Activated CD4-positive, alpha-beta T cell treated with anti-CD3 and anti-CD28 coated beads, Interleukin-2, amount 10 ng/mL, durations not matched to agents 24 days and 14 days (primary cell): ENCODE measurements around the gene LEMD3. TPM values are rescaled to one million over a fixed set of nuclear protein-coding genes. Genes with fewer than 3 reads are reported as not detected.
A peak's percentile ranks its signal among the peaks of the same experiment; 100 is the strongest.

Experiments used
- DNase-seq: peaks from one replicate; pipeline ENCODE4 v3.0.0; 2022
- H3K27ac Mint-ChIP-seq: one replicate; pipeline ENCODE4 v1.8.0; 2022; ENCODE audit warnings: mild to moderate bottlenecking, mixed read lengths
- H3K27me3 Mint-ChIP-seq: one replicate; pipeline ENCODE4 v1.8.0; 2022; ENCODE audit warnings: mixed read lengths
- H3K36me3 Mint-ChIP-seq: one replicate; pipeline ENCODE4 v1.8.0; 2022; ENCODE audit warnings: low read depth, mild to moderate bottlenecking, mixed read lengths
- H3K4me1 Mint-ChIP-seq: one replicate; pipeline ENCODE4 v1.8.0; 2021; ENCODE audit warnings: mixed read lengths
- H3K4me3 Mint-ChIP-seq: one replicate; pipeline ENCODE4 v1.8.0; 2022; ENCODE audit warnings: mild to moderate bottlenecking, moderate library complexity, mixed read lengths
- H3K9me3 Mint-ChIP-seq: one replicate; pipeline ENCODE4 v1.8.0; 2021; ENCODE audit warnings: mixed read lengths
- intact Hi-C: fragments of 100-400 bp; cut with micrococcal nuclease; formaldehyde crosslinking; loops from one replicate; pipeline ENCODE4 v1.15.1; 2023
- total RNA-seq: library from RNA; stranded (reverse); gene quantifications from 2 replicates; pipeline ENCODE4 v1.2.3, GENCODE V29; 2022

Gene LEMD3
- total RNA-seq, 1 donor from 2014 or later: 30.0 TPM

- intact Hi-C loops: no loop called here
- H3K9me3 Mint-ChIP-seq: no peaks in the 10 kb centered on the region
- no peak for DNase-seq
Observed at GRCh38 chr12:65182012-65182739, 12.8 kb downstream of the LEMD3 start.

DNA sequence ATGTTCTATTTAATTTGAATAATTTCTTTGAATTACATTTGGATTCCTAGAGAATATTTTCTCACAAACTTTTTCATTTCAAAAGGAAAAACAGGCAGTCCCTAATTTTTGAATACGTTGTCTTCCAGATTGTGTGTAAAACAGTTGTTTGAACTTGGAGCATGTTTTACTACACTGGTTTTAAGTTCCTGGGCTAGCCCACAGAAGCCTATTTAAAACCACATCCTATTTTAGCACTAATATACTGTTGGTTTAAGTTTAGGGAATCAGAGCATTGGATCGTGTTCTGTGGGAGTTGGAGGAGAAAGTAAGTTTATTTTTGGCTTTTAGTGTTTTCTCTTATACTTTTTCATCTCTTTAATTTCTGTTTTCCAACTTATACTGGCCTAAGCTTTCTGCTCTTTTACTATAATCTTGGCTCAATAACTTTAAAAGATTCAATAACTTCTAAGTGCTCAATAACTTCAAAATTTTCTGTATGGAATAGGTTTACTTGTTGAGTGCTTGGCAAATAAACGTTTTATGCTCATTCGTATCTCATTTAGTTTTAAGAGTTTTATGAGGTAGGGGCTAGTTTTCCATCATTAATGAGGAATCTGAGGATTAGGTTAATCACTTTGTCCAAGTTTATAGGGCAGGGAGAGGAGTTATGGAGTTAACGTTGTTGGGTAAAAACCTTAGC is 14.9 kb downstream of the LEMD3 start:
- H3K9me3 Mint-ChIP-seq: no peaks in the 10 kb centered on the region
- H3K27me3 Mint-ChIP-seq: no peaks in the 10 kb centered on the region
- no peak overlapping the region for H3K27ac Mint-ChIP-seq
- no peak overlapping the region for H3K4me3 Mint-ChIP-seq
- intact Hi-C loops: loop anchor here (2.0 kb wide), 1 partner anchor 14 kb away; no protein-coding TSS in a partner anchor
- no peak for DNase-seq
- peaks cover 47% of the 10 kb centered on the region for H3K4me1 Mint-ChIP-seq
- peaks cover 35% of the 10 kb centered on the region for H3K36me3 Mint-ChIP-seq

More at GRCh38 chr12:65182012-65182739, 12.8 kb downstream of the LEMD3 start:
- no peaks in the 10 kb centered on the region for H3K27me3 Mint-ChIP-seq
- H3K4me3 Mint-ChIP-seq: no peak overlapping the region
- peaks cover 31% of the 10 kb centered on the region for H3K36me3 Mint-ChIP-seq
- peaks cover 37% of the 10 kb centered on the region for H3K4me1 Mint-ChIP-seq
- H3K27ac Mint-ChIP-seq: no peak overlapping the region

- peaks cover 35% of the 10 kb centered on the region for H3K36me3 Mint-ChIP-seq
- peaks cover 48% of the 10 kb centered on the region for H3K4me1 Mint-ChIP-seq
- no peaks in the 10 kb centered on the region for H3K27me3 Mint-ChIP-seq
- intact Hi-C loops: loop anchor here (2.0 to 5.0 kb wide), 2 partner anchors 14 to 42 kb away; no protein-coding TSS in a partner anchor
- H3K9me3 Mint-ChIP-seq: no peaks in the 10 kb centered on the region
- no peak for DNase-seq
- no peak overlapping the region for H3K4me3 Mint-ChIP-seq
- H3K27ac Mint-ChIP-seq: no peak overlapping the region
Observed at GRCh38 chr12:65184858-65185229, 15.5 kb downstream of the LEMD3 start.

- H3K36me3 Mint-ChIP-seq: peaks cover 35% of the 10 kb centered on the region
Observed at GRCh38 chr12:65187665-65188064, 18.3 kb downstream of the LEMD3 start.

DNA sequence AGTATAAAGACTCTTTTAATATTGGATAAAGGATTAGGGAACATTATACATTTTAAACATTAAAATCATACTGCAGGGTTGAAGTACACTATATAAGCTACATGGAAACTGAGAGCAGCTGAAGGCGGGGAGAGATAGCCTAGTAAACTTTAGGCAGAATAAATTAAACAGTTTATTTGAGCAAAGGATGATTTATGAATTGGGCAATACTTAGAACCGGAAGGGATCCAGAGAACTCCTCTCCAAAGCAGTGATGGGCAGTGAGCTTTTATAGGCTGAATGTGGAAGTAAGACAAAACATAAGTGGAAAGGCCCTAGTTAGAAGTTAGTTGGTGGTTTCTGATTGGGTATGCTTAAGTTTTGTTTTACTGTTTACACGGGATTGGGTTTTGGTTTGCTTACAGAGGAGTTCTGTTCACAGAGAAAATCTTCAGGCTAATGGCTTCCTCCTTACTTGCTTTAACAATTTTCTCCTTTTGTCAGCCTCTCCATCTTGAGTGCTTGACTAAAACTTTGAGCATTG is 18.9 kb downstream of the LEMD3 start:
- intact Hi-C loops: loop anchor here (5.0 kb wide), 1 partner anchor 39 kb away; no protein-coding TSS in a partner anchor
- DNase-seq: no peak
- Mint-ChIP-seq H3K4me3 (peak overlapping the region; percentile 4), H3K4me1 (peaks cover 44% of the 10 kb centered on the region), H3K27me3 (no peaks in the 10 kb centered on the region), H3K27ac (no peak overlapping the region), H3K36me3 (peaks cover 36% of the 10 kb centered on the region), H3K9me3 (no peaks in the 10 kb centered on the region)

More at GRCh38 chr12:65187665-65188064, 18.3 kb downstream of the LEMD3 start:
- intact Hi-C loops: loop anchor here (5.0 kb wide), 1 partner anchor 40 kb away; no protein-coding TSS in a partner anchor
- DNase-seq: no peak
- Mint-ChIP-seq H3K27me3 (no peaks in the 10 kb centered on the region), H3K27ac (no peak overlapping the region), H3K9me3 (no peaks in the 10 kb centered on the region), H3K4me1 (peaks cover 42% of the 10 kb centered on the region), H3K4me3 (no peak overlapping the region)

GRCh38 chr12:65189028-65189718 is 19.8 kb downstream of the LEMD3 start:
- peaks cover under 1% of the 10 kb centered on the region for H3K9me3 Mint-ChIP-seq
- H3K4me3 Mint-ChIP-seq: no peak overlapping the region
- intact Hi-C loops: loop anchor here (5.0 kb wide), 1 partner anchor 38 kb away; no protein-coding TSS in a partner anchor
- H3K27me3 Mint-ChIP-seq: no peaks in the 10 kb centered on the region
- DNase-seq: no peak
- H3K36me3 Mint-ChIP-seq: peaks cover 35% of the 10 kb centered on the region
- no peak overlapping the region for H3K27ac Mint-ChIP-seq
- peaks cover 38% of the 10 kb centered on the region for H3K4me1 Mint-ChIP-seq

- no peaks in the 10 kb centered on the region for H3K27me3 Mint-ChIP-seq
- H3K9me3 Mint-ChIP-seq: peaks cover 19% of the 10 kb centered on the region
- peaks cover 47% of the 10 kb centered on the region for H3K4me1 Mint-ChIP-seq
- intact Hi-C loops: no loop called here
- H3K36me3 Mint-ChIP-seq: peaks cover 55% of the 10 kb centered on the region
- H3K4me3 Mint-ChIP-seq: peak overlapping the region; percentile 42
- peak overlapping the region; percentile 80 for H3K27ac Mint-ChIP-seq
- no peak for DNase-seq
Observed at GRCh38 chr12:65192963-65193516, 23.7 kb downstream of the LEMD3 start.

DNA sequence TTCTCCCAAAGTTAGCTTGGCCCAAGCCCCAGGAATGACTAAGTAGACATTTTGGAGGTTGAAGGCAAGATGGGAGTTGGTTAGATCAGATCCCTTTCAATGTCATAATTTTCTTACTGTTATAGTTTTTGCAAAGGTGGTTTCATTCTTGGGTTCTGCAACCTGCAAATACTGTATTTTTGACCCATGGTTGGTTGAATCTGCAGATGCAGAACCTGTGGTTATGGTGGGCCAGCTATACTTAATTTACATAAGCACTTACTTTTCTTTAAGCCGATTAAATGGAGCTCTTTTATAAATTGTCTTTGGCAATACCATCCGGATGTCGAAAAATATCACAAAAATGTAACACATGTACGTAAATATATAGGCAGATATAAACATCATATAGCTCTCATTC is 25.6 kb downstream of the LEMD3 start:
- peaks cover 38% of the 10 kb centered on the region for H3K4me1 Mint-ChIP-seq
- peaks cover 56% of the 10 kb centered on the region for H3K36me3 Mint-ChIP-seq
- H3K27ac Mint-ChIP-seq: no peak overlapping the region
- intact Hi-C loops: no loop called here
- H3K9me3 Mint-ChIP-seq: peaks cover 19% of the 10 kb centered on the region
- H3K27me3 Mint-ChIP-seq: no peaks in the 10 kb centered on the region
- no peak overlapping the region for H3K4me3 Mint-ChIP-seq
- DNase-seq: no peak

DNA sequence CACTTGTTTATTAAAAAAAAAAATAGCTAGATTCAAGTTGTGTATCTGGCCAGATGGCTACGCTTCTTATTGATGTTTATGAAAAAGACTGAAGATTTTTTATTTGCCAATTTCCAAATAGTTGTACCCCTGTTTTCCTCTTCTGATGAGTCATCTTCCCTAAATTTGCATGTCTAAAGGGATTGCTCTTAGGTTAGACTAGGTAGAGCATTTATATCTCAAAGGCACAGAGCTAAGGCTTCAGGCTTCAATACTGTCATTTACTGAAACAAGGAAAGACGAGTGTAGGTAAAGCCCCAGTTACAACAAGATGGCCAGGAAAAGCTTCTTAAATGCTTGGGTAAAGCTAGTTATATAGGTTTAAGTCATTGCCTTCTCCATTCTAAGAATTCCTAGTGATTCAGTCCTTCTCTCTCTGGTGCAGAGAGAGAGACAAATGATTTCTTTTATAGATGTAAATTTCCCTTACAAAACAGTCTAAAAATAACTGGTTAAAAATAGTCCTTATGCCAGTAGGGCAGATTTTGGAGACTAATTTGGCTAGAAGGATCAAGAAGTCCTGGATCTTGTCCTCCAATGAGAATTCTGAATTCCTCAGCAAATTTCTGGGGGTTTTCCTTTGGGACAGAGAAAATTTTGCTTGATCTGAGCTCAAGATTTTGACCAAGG is 26.1 kb downstream of the LEMD3 start:
- Mint-ChIP-seq H3K27ac (no peak overlapping the region), H3K36me3 (peaks cover 57% of the 10 kb centered on the region), H3K9me3 (peaks cover 24% of the 10 kb centered on the region), H3K4me1 (peaks cover 40% of the 10 kb centered on the region), H3K27me3 (no peaks in the 10 kb centered on the region), H3K4me3 (no peak overlapping the region)
- no peak for DNase-seq
- intact Hi-C loops: no loop called here

- peaks cover 66% of the 10 kb centered on the region for H3K36me3 Mint-ChIP-seq
- peaks cover 33% of the 10 kb centered on the region for H3K9me3 Mint-ChIP-seq
- H3K4me3 Mint-ChIP-seq: peak overlapping the region; percentile 48
- H3K27ac Mint-ChIP-seq: peak overlapping the region; percentile 71
- peaks cover 45% of the 10 kb centered on the region for H3K4me1 Mint-ChIP-seq
- no peaks in the 10 kb centered on the region for H3K27me3 Mint-ChIP-seq
- intact Hi-C loops: no loop called here
- no peak for DNase-seq
Observed at GRCh38 chr12:65196762-65197567, 27.6 kb downstream of the LEMD3 start.

DNA sequence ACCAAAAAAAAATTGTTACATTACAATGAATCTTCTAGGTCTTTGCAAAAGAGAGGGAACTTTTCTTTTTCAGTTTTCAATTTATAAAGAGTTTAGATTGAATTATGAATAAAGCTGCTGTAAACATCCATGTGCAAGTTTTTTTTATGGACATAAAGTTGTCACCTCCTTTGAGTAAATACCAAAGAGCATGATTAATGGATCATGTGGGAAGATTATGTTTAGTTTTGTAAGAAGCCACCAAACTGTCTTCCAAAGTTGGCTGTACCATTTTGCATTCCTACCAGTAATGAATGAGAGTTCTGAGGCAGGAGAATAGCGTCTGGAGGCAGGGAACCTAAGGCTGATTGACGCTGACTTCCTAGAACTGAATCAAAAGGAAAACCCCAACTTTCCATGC is 30.2 kb downstream of the LEMD3 start:
- intact Hi-C loops: no loop called here
- DNase-seq: no peak

DNA sequence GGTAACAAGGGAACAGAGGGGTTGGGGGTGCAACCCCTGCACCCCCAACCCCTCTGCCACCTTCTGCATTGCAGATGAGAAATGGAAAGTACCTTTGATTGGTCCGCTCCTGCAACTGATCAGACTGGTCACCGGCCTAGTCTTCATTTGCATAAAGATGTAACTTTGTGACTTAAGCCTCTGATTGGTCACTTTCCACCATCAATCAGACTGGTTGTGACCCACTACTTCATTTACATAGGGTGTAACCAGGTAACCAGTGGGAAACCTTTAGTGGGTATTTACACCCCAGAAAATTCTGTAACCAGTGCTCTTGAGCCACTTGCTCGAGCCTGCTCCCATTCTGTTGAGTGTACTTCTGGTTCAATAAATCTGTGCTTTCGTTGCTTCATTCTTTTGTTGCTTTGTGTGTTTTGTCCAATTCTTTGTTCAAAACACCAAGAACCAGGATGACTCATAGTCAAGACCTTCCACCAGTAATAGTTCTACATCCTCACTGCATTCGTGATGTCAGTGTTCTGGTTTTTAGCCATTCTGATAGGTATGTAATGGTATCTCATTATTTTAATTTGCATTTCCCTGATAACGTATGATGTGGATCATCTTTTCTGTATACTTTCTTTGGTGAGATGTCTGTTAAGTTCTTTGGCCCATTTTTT is 30.8 kb downstream of the LEMD3 start:
- peaks cover 60% of the 10 kb centered on the region for H3K36me3 Mint-ChIP-seq

More for the DNA sequence above, 30.2 kb downstream of the LEMD3 start:
- Mint-ChIP-seq H3K9me3 (peaks cover 39% of the 10 kb centered on the region), H3K27ac (no peak overlapping the region), H3K36me3 (peaks cover 63% of the 10 kb centered on the region), H3K4me3 (no peak overlapping the region), H3K4me1 (peaks cover 42% of the 10 kb centered on the region), H3K27me3 (no peaks in the 10 kb centered on the region)

More for the DNA sequence above, 30.8 kb downstream of the LEMD3 start:
- Mint-ChIP-seq H3K4me3 (no peak overlapping the region), H3K4me1 (peaks cover 47% of the 10 kb centered on the region), H3K9me3 (peaks cover 39% of the 10 kb centered on the region), H3K27me3 (no peaks in the 10 kb centered on the region), H3K27ac (no peak overlapping the region)
- DNase-seq: no peak
- intact Hi-C loops: no loop called here
